Esophagus (tissue), 2 donors: Measurements from ENCODE around the gene TELO2. TPM values are rescaled to one million over a fixed set of nuclear protein-coding genes. Genes with fewer than 3 reads are reported as not detected.

Source experiments
- H3K27ac ChIP-seq, 2 donors: one replicate each; pipeline ENCODE4 v1.5.1; 2013; ENCODE audit warnings: low read depth in 2 of 2, mild to moderate bottlenecking in 2 of 2, inconsistent platforms in 1 of 2, low read length in 1 of 2, moderate library complexity in 1 of 2
- H3K27me3 ChIP-seq, 2 donors: one replicate each; pipeline ENCODE4 v1.6.1; 2013; ENCODE audit warnings: low read length in 2 of 2, control low read depth in 1 of 2, mild to moderate bottlenecking in 1 of 2; ENCODE audit not compliant: insufficient read depth in 2 of 2, control insufficient read depth in 1 of 2
- H3K36me3 ChIP-seq, 2 donors: one replicate each; pipeline ENCODE4 v1.6.1; 2013; ENCODE audit warnings: low read length in 1 of 2; ENCODE audit not compliant: control insufficient read depth in 2 of 2, insufficient read depth in 2 of 2
- H3K4me1 ChIP-seq, 2 donors: one replicate each; pipeline ENCODE4 v1.6.1; 2013; ENCODE audit warnings: low read length in 1 of 2; ENCODE audit not compliant: control insufficient read depth in 2 of 2, insufficient read depth in 2 of 2
- H3K4me3 ChIP-seq, 2 donors: one replicate each; pipeline ENCODE4 v1.5.1; 2013; ENCODE audit warnings: low read length in 2 of 2, mild to moderate bottlenecking in 2 of 2, low read depth in 1 of 2, moderate library complexity in 1 of 2
- H3K9me3 ChIP-seq, 2 donors: one replicate each; pipeline ENCODE4 v1.6.1; 2013; ENCODE audit warnings: mild to moderate bottlenecking in 2 of 2, low read depth in 1 of 2, low read length in 1 of 2, moderate library complexity in 1 of 2; ENCODE audit not compliant: control insufficient read depth in 2 of 2, insufficient read depth in 1 of 2
- WGBS, 2 donors: extraction: QIAGEN DNeasy Blood & Tissue Kit; methylation state at CpG; one replicate each; pipeline ENCODE4 v1.1.7; 2013; 5-methylcytosine and 5-hydroxymethylcytosine counted together
- polyA plus RNA-seq, 2 donors: library from polyadenylated mRNA; stranded (reverse); fragments of 200-250 nt; gene quantifications; one replicate each; pipeline ENCODE4 v1.2.3, GENCODE V29; 2013
- donor health status: healthy with polysubstance abuse.
- donor health status: Bipolar disorder and iron deficiency.

TELO2 gene
- polyA plus RNA-seq, 2 donors = 32.6 to 60.8 TPM

GRCh38 chr16:1457489-1458245 is 35.5 kb upstream of the TELO2 start:
- Histone ChIP-seq H3K36me3 (peaks cover 16 to 58% of the 10 kb centered on the region in 2 donors), H3K4me1 (no peaks in the 10 kb centered on the region), H3K27ac (no peak overlapping the region), H3K9me3 (no peaks in the 10 kb centered on the region), H3K27me3 (no peaks in the 10 kb centered on the region), H3K4me3 (no peak overlapping the region)
- 90% methylated on average over 42 of the region's 42 CpGs for WGBS, 2 donors

- no peak overlapping the region for H3K4me3 ChIP-seq
- H3K27me3 ChIP-seq = no peaks in the 10 kb centered on the region
- H3K36me3 ChIP-seq = peaks cover 15 to 56% of the 10 kb centered on the region in 2 donors
- no peak overlapping the region for H3K27ac ChIP-seq
- H3K9me3 ChIP-seq = no peaks in the 10 kb centered on the region
- WGBS, 2 donors = 91 to 92% methylated on average over 26 of the region's 26 CpGs
- no peaks in the 10 kb centered on the region for H3K4me1 ChIP-seq
Measured at GRCh38 chr16:1458336-1458976, 34.7 kb upstream of the TELO2 start.

GRCh38 chr16:1458977-1459341 is 34.2 kb upstream of the TELO2 start:
- Histone ChIP-seq H3K4me3 (no peak overlapping the region), H3K9me3 (no peaks in the 10 kb centered on the region), H3K36me3 (peaks cover 10 to 53% of the 10 kb centered on the region in 2 donors), H3K4me1 (no peaks in the 10 kb centered on the region), H3K27me3 (no peaks in the 10 kb centered on the region), H3K27ac (no peak overlapping the region)
- 78 to 80% methylated on average over 14 of the region's 14 CpGs for WGBS, 2 donors

- Histone ChIP-seq H3K4me3 (no peak overlapping the region), H3K27ac (no peak overlapping the region), H3K36me3 (peaks cover 10 to 50% of the 10 kb centered on the region in 2 donors), H3K9me3 (no peaks in the 10 kb centered on the region), H3K4me1 (no peaks in the 10 kb centered on the region), H3K27me3 (no peaks in the 10 kb centered on the region)
- WGBS, 2 donors = 78 to 84% methylated on average over 10 of the region's 10 CpGs
Measured at GRCh38 chr16:1459967-1460366, 33.2 kb upstream of the TELO2 start.

GRCh38 chr16:1460602-1461138 is 32.5 kb upstream of the TELO2 start:
- Histone ChIP-seq H3K36me3 (peaks cover 10 to 43% of the 10 kb centered on the region in 2 donors), H3K27ac (no peak overlapping the region), H3K4me3 (no peak overlapping the region), H3K9me3 (no peaks in the 10 kb centered on the region), H3K27me3 (no peaks in the 10 kb centered on the region), H3K4me1 (no peaks in the 10 kb centered on the region)
- 92% methylated on average over 28 to 30 of the region's 30 CpGs for WGBS, 2 donors

- H3K4me3 ChIP-seq = no peak overlapping the region
- no peak overlapping the region for H3K27ac ChIP-seq
- no peaks in the 10 kb centered on the region for H3K27me3 ChIP-seq
- peaks cover 10 to 38% of the 10 kb centered on the region in 2 donors for H3K36me3 ChIP-seq
- H3K9me3 ChIP-seq = no peaks in the 10 kb centered on the region
- 89 to 90% methylated on average over 24 of the region's 24 CpGs for WGBS, 2 donors
- no peaks in the 10 kb centered on the region for H3K4me1 ChIP-seq
Measured at GRCh38 chr16:1461146-1461545, 32.0 kb upstream of the TELO2 start.

- 90 to 92% methylated on average over 41 of the region's 41 CpGs for WGBS, 2 donors
- H3K4me1 ChIP-seq = peaks cover 0 to 3% of the 10 kb centered on the region in 2 donors
- peaks cover 6 to 25% of the 10 kb centered on the region in 2 donors for H3K36me3 ChIP-seq
- H3K27ac ChIP-seq = no peak overlapping the region
- no peaks in the 10 kb centered on the region for H3K27me3 ChIP-seq
- H3K9me3 ChIP-seq = no peaks in the 10 kb centered on the region
- no peak overlapping the region for H3K4me3 ChIP-seq
Measured at GRCh38 chr16:1464196-1464893, 28.8 kb upstream of the TELO2 start.

- no peak overlapping the region for H3K4me3 ChIP-seq
- peaks cover 6 to 22% of the 10 kb centered on the region in 2 donors for H3K36me3 ChIP-seq
- no peak overlapping the region for H3K27ac ChIP-seq
- no peaks in the 10 kb centered on the region for H3K9me3 ChIP-seq
- H3K4me1 ChIP-seq = peaks cover 0 to 3% of the 10 kb centered on the region in 2 donors
- 91 to 93% methylated on average over 32 to 33 of the region's 33 CpGs for WGBS, 2 donors
- H3K27me3 ChIP-seq = no peaks in the 10 kb centered on the region
Measured at GRCh38 chr16:1464894-1465566, 28.1 kb upstream of the TELO2 start.

GRCh38 chr16:1465567-1465915 is 27.6 kb upstream of the TELO2 start:
- Histone ChIP-seq H3K4me1 (peaks cover 0 to 4% of the 10 kb centered on the region in 2 donors), H3K36me3 (peaks cover 2 to 17% of the 10 kb centered on the region in 2 donors), H3K27ac (no peak overlapping the region), H3K27me3 (no peaks in the 10 kb centered on the region), H3K4me3 (no peak overlapping the region), H3K9me3 (no peaks in the 10 kb centered on the region)
- 93% methylated on average over 13 of the region's 13 CpGs for WGBS, 2 donors
